Measurements from ENCODE around the gene NXNL2.

NXNL2 gene

GRCh38 chr9:88583901-88584596 is 49.1 kb downstream of the NXNL2 start:
- TF ChIP-seq FOXP2 (optimal IDR thresholded peaks at IDR 0.05; ENCODE audit: borderline replicate concordance, extremely low read depth, extremely low read length, insufficient read depth): no peak
- TF ChIP-seq SIN3A (IDR thresholded peaks at IDR 0.05; ENCODE audit: borderline replicate concordance, insufficient read depth, low read length): no peak
- TF ChIP-seq POLR2AphosphoS5 (IDR thresholded peaks at IDR 0.05; ENCODE audit: low read depth, low read length): no peak
- TF ChIP-seq REST (IDR thresholded peaks at IDR 0.05; ENCODE audit: insufficient read depth in 1 of 2, low read depth in 2 of 2, low read length in 2 of 2): no peak
- TF ChIP-seq TAF1 (IDR thresholded peaks at IDR 0.05; ENCODE audit: borderline replicate concordance, insufficient read depth, low read length): no peak

GRCh38 chr9:88585426-88585825 is 50.4 kb downstream of the NXNL2 start:
- no peak for TF ChIP-seq POLR2AphosphoS5 (IDR thresholded peaks at IDR 0.05; ENCODE audit: low read depth, low read length)
- TF ChIP-seq TAF1 (IDR thresholded peaks at IDR 0.05; ENCODE audit: borderline replicate concordance, insufficient read depth, low read length): no peak
- TF ChIP-seq REST (IDR thresholded peaks at IDR 0.05; ENCODE audit: insufficient read depth in 1 of 2, low read depth in 2 of 2, low read length in 2 of 2): no peak
- TF ChIP-seq FOXP2 (optimal IDR thresholded peaks at IDR 0.05; ENCODE audit: borderline replicate concordance, extremely low read depth, extremely low read length, insufficient read depth): no peak
- TF ChIP-seq SIN3A (IDR thresholded peaks at IDR 0.05; ENCODE audit: borderline replicate concordance, insufficient read depth, low read length): no peak

- no peak for TF ChIP-seq TAF1 (IDR thresholded peaks at IDR 0.05; ENCODE audit: borderline replicate concordance, insufficient read depth, low read length)
- TF ChIP-seq SIN3A (IDR thresholded peaks at IDR 0.05; ENCODE audit: borderline replicate concordance, insufficient read depth, low read length): no peak
- no peak for TF ChIP-seq POLR2AphosphoS5 (IDR thresholded peaks at IDR 0.05; ENCODE audit: low read depth, low read length)
- TF ChIP-seq FOXP2 (optimal IDR thresholded peaks at IDR 0.05; ENCODE audit: borderline replicate concordance, extremely low read depth, extremely low read length, insufficient read depth): no peak
- TF ChIP-seq REST (IDR thresholded peaks at IDR 0.05; ENCODE audit: insufficient read depth in 1 of 2, low read depth in 2 of 2, low read length in 2 of 2): no peak
These were observed 51.5 kb downstream of the NXNL2 start for GRCh38 chr9:88586452-88586851.

DNA sequence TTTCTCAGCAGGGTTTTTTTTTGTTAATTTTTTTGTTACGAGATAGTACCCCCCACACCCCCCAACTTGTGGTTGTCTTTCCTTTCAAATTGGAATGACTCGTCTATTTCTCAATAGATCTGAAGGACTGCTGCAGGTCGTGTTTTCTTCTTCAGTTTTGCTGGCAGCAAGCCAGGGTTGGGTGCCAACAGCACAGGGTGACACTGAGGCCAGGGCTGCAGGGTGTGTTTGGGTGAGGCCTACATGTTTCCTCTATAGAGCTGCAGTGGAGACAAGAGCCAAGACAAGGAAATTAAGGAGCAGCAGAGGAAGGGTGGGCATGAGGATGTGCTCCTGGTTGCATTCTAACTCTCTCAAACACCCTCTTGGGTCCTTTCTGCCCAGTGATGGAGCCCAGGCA is 52.2 kb downstream of the NXNL2 start:
- TF ChIP-seq POLR2AphosphoS5 (IDR thresholded peaks at IDR 0.05; ENCODE audit: low read depth, low read length) (no peak), FOXP2 (optimal IDR thresholded peaks at IDR 0.05; ENCODE audit: borderline replicate concordance, extremely low read depth, extremely low read length, insufficient read depth) (no peak), SIN3A (IDR thresholded peaks at IDR 0.05; ENCODE audit: borderline replicate concordance, insufficient read depth, low read length) (no peak)

DNA sequence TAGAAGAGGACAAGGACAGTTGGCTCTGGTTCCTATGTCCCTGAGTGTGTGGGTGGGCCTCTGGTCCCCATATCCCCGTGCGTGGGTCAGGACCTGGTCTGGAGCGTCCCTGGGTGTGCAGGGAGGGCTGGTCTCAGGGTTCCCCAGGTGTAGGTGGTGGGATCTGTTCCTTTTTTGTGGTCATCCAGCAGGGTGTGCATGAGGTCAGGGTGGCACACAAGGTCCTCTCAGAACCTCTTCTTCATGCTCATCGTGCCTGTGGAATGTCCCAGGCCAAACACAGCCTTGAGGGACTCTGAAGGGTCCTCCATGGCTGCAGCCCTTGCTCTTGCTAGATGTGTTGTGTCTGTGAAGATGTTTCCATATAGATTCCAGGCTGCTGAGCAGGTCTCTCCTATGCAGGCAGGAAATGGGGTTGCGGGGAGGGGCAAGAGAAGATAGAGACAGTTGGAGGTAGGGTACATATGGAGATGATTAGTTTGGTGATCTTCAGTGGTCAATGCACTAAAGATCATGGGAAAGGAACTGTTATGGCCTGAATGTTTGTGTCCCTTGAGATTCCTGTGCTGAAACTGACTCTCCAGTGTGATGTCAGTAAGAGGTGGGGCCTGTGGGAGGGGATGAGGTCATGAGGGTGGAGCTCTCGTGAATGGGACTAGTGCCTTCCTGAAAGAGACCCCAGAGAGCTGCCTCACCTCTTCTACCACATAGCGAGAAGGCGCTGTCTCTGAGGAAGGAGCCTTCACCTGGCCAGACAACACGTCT is 53.1 kb downstream of the NXNL2 start:
- TF ChIP-seq TAF1 (IDR thresholded peaks at IDR 0.05; ENCODE audit: borderline replicate concordance, insufficient read depth, low read length) (no peak), SIN3A (IDR thresholded peaks at IDR 0.05; ENCODE audit: borderline replicate concordance, insufficient read depth, low read length) (no peak), FOXP2 (optimal IDR thresholded peaks at IDR 0.05; ENCODE audit: borderline replicate concordance, extremely low read depth, extremely low read length, insufficient read depth) (no peak), POLR2AphosphoS5 (IDR thresholded peaks at IDR 0.05; ENCODE audit: low read depth, low read length) (no peak), REST (IDR thresholded peaks at IDR 0.05; ENCODE audit: insufficient read depth in 1 of 2, low read depth in 2 of 2, low read length in 2 of 2) (no peak)

Data from PFSK-1 (cell line).